Measurements from ENCODE around the gene C2orf68. TPM values are rescaled to one million over a fixed set of nuclear protein-coding genes. Genes with fewer than 3 reads are reported as not detected.

The C2orf68 gene
- total and polyA plus RNA-seq, 2 donors (not counting 1 experiment from before 2014, with no cell fraction given): 15.4 to 26.1 TPM

- Histone ChIP-seq H4K20me1 (ENCODE audit: control insufficient read depth, extremely low read depth, insufficient read depth, low read length) (no peaks in the 10 kb centered on the region), H3K4me1 (ENCODE audit: control insufficient read depth, extremely low read depth, insufficient read depth, low read length) (peaks cover 40% of the 10 kb centered on the region), H3K9ac (ENCODE audit: insufficient read depth, low read length) (peak overlapping the region; percentile 28), H2AFZ (ENCODE audit: low read length) (no peak overlapping the region), H3K4me2 (ENCODE audit: extremely low read depth, insufficient read depth, low read length) (peak overlapping the region; percentile 41), H3K79me2 (ENCODE audit: control insufficient read depth, insufficient read depth, low read length) (peaks cover 11% of the 10 kb centered on the region), H3K4me3 (replicated peaks in 1 of 4; ENCODE audit: control extremely low read depth in 1 of 4, insufficient read depth in 1 of 4, low read depth in 3 of 4, low read length in 4 of 4) (peak overlapping the region in 1 of 4 experiments; percentile 14), H3K27ac (ENCODE audit: insufficient read depth, low read length) (peak overlapping the region; percentile 78), H3K9me3 (ENCODE audit: control insufficient read depth, insufficient read depth, low read depth, low read length) (no peaks in the 10 kb centered on the region), H3K27me3 (ENCODE audit: control insufficient read depth, insufficient read depth, low read length) (no peaks in the 10 kb centered on the region), H3K36me3 (ENCODE audit: control insufficient read depth, insufficient read depth, low read length) (peaks cover 1% of the 10 kb centered on the region)
- no peak for DNase-seq (ENCODE audit: low read depth in 2 of 2)
- TF ChIP-seq CTCF (conservative IDR thresholded peaks at IDR 0.05 in 1 of 2, IDR thresholded peaks at IDR 0.05 in 1 of 2; ENCODE audit: low read depth in 1 of 2, low read length in 2 of 2) (no peak), EZH2 (IDR thresholded peaks at IDR 0.05; ENCODE audit: low read length, missing control alignments) (no peak)
Observed at GRCh38 chr2:85590950-85591349, 20.9 kb downstream of the C2orf68 start.

DNA sequence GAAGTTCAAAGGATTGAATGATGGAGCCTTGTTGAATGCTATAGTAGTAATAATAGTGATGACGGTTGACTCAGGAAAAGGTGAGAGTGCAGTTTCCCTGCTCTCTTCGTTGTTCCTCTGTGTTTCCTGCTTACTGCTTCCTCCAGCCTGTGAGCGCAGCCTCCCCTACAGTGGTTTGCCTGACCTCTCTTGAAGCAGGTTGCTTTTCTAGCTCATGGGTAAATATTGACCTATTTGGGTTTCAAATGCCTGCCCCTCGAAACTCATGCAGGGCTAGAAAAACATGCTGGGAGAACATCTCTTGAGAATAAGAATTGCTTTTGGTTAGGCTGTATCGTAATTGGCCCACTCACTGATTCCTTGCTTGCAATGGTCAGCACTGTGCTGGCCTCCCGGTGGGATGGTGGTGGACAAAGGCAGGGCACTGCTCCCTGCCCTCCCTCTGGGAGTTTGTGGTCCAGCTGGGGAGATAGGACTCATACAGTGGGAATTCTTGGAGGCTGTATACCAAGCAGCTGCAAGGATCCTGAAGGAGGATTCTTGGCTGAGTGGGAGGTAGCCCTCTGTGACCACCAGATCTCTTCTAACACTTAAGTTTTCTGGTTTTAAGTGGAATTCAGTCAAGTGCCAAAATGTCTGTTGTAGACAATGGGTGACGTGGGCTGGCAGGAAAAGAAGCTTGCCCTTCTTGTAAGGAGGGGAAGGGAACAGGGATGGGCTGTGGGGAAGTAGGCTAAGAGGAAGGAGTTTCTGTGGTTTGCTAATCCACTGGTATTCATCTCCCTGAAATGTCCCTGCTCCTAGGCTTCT is 21.7 kb downstream of the C2orf68 start:
- Histone ChIP-seq H3K4me3 (replicated peaks in 1 of 4; ENCODE audit: control extremely low read depth in 1 of 4, insufficient read depth in 1 of 4, low read depth in 3 of 4, low read length in 4 of 4) (peak overlapping the region in 1 of 4 experiments; percentile 14), H3K79me2 (ENCODE audit: control insufficient read depth, insufficient read depth, low read length) (peaks cover 8% of the 10 kb centered on the region), H3K36me3 (ENCODE audit: control insufficient read depth, insufficient read depth, low read length) (peaks cover 1% of the 10 kb centered on the region), H3K4me2 (ENCODE audit: extremely low read depth, insufficient read depth, low read length) (peak overlapping the region; percentile 41), H3K9ac (ENCODE audit: insufficient read depth, low read length) (peak overlapping the region; percentile 27), H3K27me3 (ENCODE audit: control insufficient read depth, insufficient read depth, low read length) (no peaks in the 10 kb centered on the region), H3K4me1 (ENCODE audit: control insufficient read depth, extremely low read depth, insufficient read depth, low read length) (peaks cover 45% of the 10 kb centered on the region), H4K20me1 (ENCODE audit: control insufficient read depth, extremely low read depth, insufficient read depth, low read length) (no peaks in the 10 kb centered on the region), H2AFZ (ENCODE audit: low read length) (no peak overlapping the region), H3K27ac (ENCODE audit: insufficient read depth, low read length) (peak overlapping the region; percentile 78), H3K9me3 (ENCODE audit: control insufficient read depth, insufficient read depth, low read depth, low read length) (no peaks in the 10 kb centered on the region)
- TF ChIP-seq CTCF (conservative IDR thresholded peaks at IDR 0.05 in 1 of 2, IDR thresholded peaks at IDR 0.05 in 1 of 2; ENCODE audit: low read depth in 1 of 2, low read length in 2 of 2) (no peak), EZH2 (IDR thresholded peaks at IDR 0.05; ENCODE audit: low read length, missing control alignments) (no peak)
- peak; percentile 73 to 100 for DNase-seq (ENCODE audit: low read depth in 2 of 2)

DNA sequence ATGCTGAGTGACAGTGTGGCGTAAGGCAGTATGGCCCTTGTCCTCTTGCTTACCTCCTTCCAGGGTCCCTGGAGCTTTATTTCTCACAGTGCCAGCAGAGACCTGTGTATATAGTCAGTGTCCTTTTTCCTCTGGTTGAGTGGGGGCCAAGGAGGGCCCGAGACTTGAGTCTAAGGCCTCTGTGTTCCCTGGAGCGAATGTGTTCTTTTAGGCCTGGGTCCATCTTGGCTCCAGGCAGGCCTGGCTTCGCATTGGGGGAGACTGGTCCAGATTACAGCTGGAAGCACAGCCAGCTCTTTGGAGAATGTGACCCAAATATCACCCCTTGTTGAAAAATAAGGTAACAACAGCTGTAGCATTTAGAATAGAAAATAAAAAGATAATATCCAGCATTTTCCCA is 22.7 kb downstream of the C2orf68 start:
- no peak overlapping the region for H2AFZ ChIP-seq (ENCODE audit: low read length)
- TF ChIP-seq CTCF (conservative IDR thresholded peaks at IDR 0.05 in 1 of 2, IDR thresholded peaks at IDR 0.05 in 1 of 2; ENCODE audit: low read depth in 1 of 2, low read length in 2 of 2) (no peak), EZH2 (IDR thresholded peaks at IDR 0.05; ENCODE audit: low read length, missing control alignments) (no peak)
- H4K20me1 ChIP-seq (ENCODE audit: control insufficient read depth, extremely low read depth, insufficient read depth, low read length): no peaks in the 10 kb centered on the region
- no peak overlapping the region for H3K4me3 ChIP-seq (replicated peaks in 1 of 4; ENCODE audit: control extremely low read depth in 1 of 4, insufficient read depth in 1 of 4, low read depth in 3 of 4, low read length in 4 of 4)
- no peaks in the 10 kb centered on the region for H3K27me3 ChIP-seq (ENCODE audit: control insufficient read depth, insufficient read depth, low read length)
- no peak overlapping the region for H3K4me2 ChIP-seq (ENCODE audit: extremely low read depth, insufficient read depth, low read length)
- H3K9me3 ChIP-seq (ENCODE audit: control insufficient read depth, insufficient read depth, low read depth, low read length): no peaks in the 10 kb centered on the region
- peaks cover 1% of the 10 kb centered on the region for H3K36me3 ChIP-seq (ENCODE audit: control insufficient read depth, insufficient read depth, low read length)
- peak overlapping the region; percentile 26 for H3K27ac ChIP-seq (ENCODE audit: insufficient read depth, low read length)
- H3K79me2 ChIP-seq (ENCODE audit: control insufficient read depth, insufficient read depth, low read length): peaks cover 8% of the 10 kb centered on the region
- H3K4me1 ChIP-seq (ENCODE audit: control insufficient read depth, extremely low read depth, insufficient read depth, low read length): peaks cover 42% of the 10 kb centered on the region
- DNase-seq (ENCODE audit: low read depth in 2 of 2): no peak
- H3K9ac ChIP-seq (ENCODE audit: insufficient read depth, low read length): no peak overlapping the region
